ENCODE data around the gene FBXO4. TPM values are rescaled to one million over a fixed set of nuclear protein-coding genes. Genes with fewer than 3 reads are reported as not detected.

The FBXO4 gene
- total and polyA plus RNA-seq, 10 donors, result 12.8 to 24.6 (median 16.5) TPM

GRCh38 chr5:41883936-41884335 is 41.1 kb upstream of the FBXO4 start:
- H3K4me1 ChIP-seq, result no peaks in the 10 kb centered on the region
- H3K4me3 ChIP-seq, result no peak overlapping the region
- WGBS, 5 donors, result 91 to 96% (median 93%) methylated on average over 2 of the region's 2 CpGs
- intact Hi-C loops (cut with DNase I; ENCODE audit: low total_unique reads), result no loop called here
- no peaks in the 10 kb centered on the region for H3K9me3 ChIP-seq
- no peak overlapping the region for H3K27ac ChIP-seq
- H3K36me3 ChIP-seq, result no peaks in the 10 kb centered on the region
- no peak for DNase-seq
- no peak for TF ChIP-seq POLR2AphosphoS5 (IDR thresholded peaks at IDR 0.05)
- TF ChIP-seq CTCF (IDR thresholded peaks at IDR 0.05 in 8 of 11, conservative IDR thresholded peaks at IDR 0.05 in 3 of 11), result no peak
- TF ChIP-seq POLR2A (IDR thresholded peaks at IDR 0.05), result no peak
- H3K27me3 ChIP-seq (replicated peaks in 1 of 7), result no peaks in the 10 kb centered on the region

GRCh38 chr5:41885286-41885685 is 39.8 kb upstream of the FBXO4 start:
- no peaks in the 10 kb centered on the region for H3K9me3 ChIP-seq
- H3K27ac ChIP-seq, result no peak overlapping the region
- no peak for DNase-seq
- H3K36me3 ChIP-seq, result no peaks in the 10 kb centered on the region
- no peaks in the 10 kb centered on the region for H3K27me3 ChIP-seq (replicated peaks in 1 of 7)
- intact Hi-C loops (cut with DNase I; ENCODE audit: low total_unique reads), result no loop called here
- H3K4me1 ChIP-seq, result no peaks in the 10 kb centered on the region
- TF ChIP-seq CTCF (IDR thresholded peaks at IDR 0.05 in 8 of 11, conservative IDR thresholded peaks at IDR 0.05 in 3 of 11) (no peak), POLR2A (IDR thresholded peaks at IDR 0.05) (no peak), POLR2AphosphoS5 (IDR thresholded peaks at IDR 0.05) (no peak)
- H3K4me3 ChIP-seq, result no peak overlapping the region

- DNase-seq, result no peak
- Histone ChIP-seq H3K27ac (no peak overlapping the region), H3K27me3 (replicated peaks in 1 of 7) (peaks cover 0 to 12% (median 0%) of the 10 kb centered on the region in 7 donors), H3K36me3 (no peaks in the 10 kb centered on the region), H3K4me3 (no peak overlapping the region), H3K4me1 (peaks cover 0 to 4% (median 0%) of the 10 kb centered on the region in 6 donors), H3K9me3 (no peaks in the 10 kb centered on the region)
- WGBS, 5 donors, result 66 to 75% (median 69%) methylated on average over 2 of the region's 2 CpGs
- no peak for TF ChIP-seq CTCF (IDR thresholded peaks at IDR 0.05 in 8 of 11, conservative IDR thresholded peaks at IDR 0.05 in 3 of 11)
- TF ChIP-seq POLR2AphosphoS5 (IDR thresholded peaks at IDR 0.05), result no peak
- no peak for TF ChIP-seq POLR2A (IDR thresholded peaks at IDR 0.05)
- intact Hi-C loops (cut with DNase I; ENCODE audit: low total_unique reads), result no loop called here
Observed at GRCh38 chr5:41891066-41891707, 33.9 kb upstream of the FBXO4 start.

GRCh38 chr5:41892031-41892430 is 33.0 kb upstream of the FBXO4 start:
- intact Hi-C loops (cut with DNase I; ENCODE audit: low total_unique reads), result no loop called here
- TF ChIP-seq POLR2AphosphoS5 (IDR thresholded peaks at IDR 0.05) (no peak), CTCF (IDR thresholded peaks at IDR 0.05 in 8 of 11, conservative IDR thresholded peaks at IDR 0.05 in 3 of 11) (no peak), POLR2A (IDR thresholded peaks at IDR 0.05) (no peak)
- H3K27me3 ChIP-seq (replicated peaks in 1 of 7), result peaks cover 0 to 20% (median 0%) of the 10 kb centered on the region in 7 donors
- H3K4me1 ChIP-seq, result peaks cover 0 to 4% (median 0%) of the 10 kb centered on the region in 6 donors
- no peaks in the 10 kb centered on the region for H3K9me3 ChIP-seq
- H3K27ac ChIP-seq, result no peak overlapping the region
- no peak for DNase-seq
- H3K4me3 ChIP-seq, result no peak overlapping the region
- H3K36me3 ChIP-seq, result no peaks in the 10 kb centered on the region

All from spleen (tissue), 11 donors.